SK-N-MC (cell line): Measurements from ENCODE around the gene PYGB.

Experiments used
- DNase-seq: peaks from one replicate; pipeline ENCODE4 v3.0.0-alpha.2; 2011; ENCODE audit warnings: low read depth, low spot score
- H3K27ac ChIP-seq: fragments of 200-600 bp; sonication (generic); 2 replicates; pipeline ENCODE4 v1.5.1; 2016; ENCODE audit warnings: mixed run types
- H3K36me3 ChIP-seq: fragments of 200-600 bp; sonication (generic); 2 replicates; pipeline ENCODE4 v1.6.1; 2017; ENCODE audit warnings: antibody characterized with exemption, low read length, mixed read lengths; ENCODE audit not compliant: insufficient read depth
- H3K4me3 ChIP-seq: fragments of 200-600 bp; sonication (generic); 2 replicates; pipeline ENCODE4 v1.5.1; 2016
- H3K9ac ChIP-seq: fragments of 200-600 bp; sonication (generic); 2 replicates; pipeline ENCODE4 v1.8.0; 2017; ENCODE audit warnings: mixed run types, mixed read lengths; ENCODE audit not compliant: insufficient read length
- H3K9me3 ChIP-seq: fragments of 200-600 bp; sonication (generic); 2 replicates; pipeline ENCODE4 v1.6.1; 2017; ENCODE audit warnings: low read depth, mild to moderate bottlenecking, antibody characterized with exemption, low read length, moderate library complexity, mixed read lengths
- EZH2 ChIP-seq: fragments of 200-600 bp; sonication (generic); IDR thresholded peaks from one replicate; pipeline ENCODE4 v1.6.1; 2017; ENCODE audit warnings: antibody characterized with exemption
- FOXP2 ChIP-seq: optimal IDR thresholded peaks from 2 replicates; pipeline ENCODE3; 2011; ENCODE audit warnings: mild to moderate bottlenecking, moderate library complexity; ENCODE audit not compliant: insufficient read depth; ENCODE audit errors: extremely low read length, control extremely low read depth
- POLR2AphosphoS5 ChIP-seq: IDR thresholded peaks from 2 replicates; pipeline ENCODE4 v1.6.1; 2012; ENCODE audit warnings: mild to moderate bottlenecking, low read depth, low read length, borderline replicate concordance

The PYGB gene

GRCh38 chr20:25247956-25248785 is at the start of gene PYGB:
Gene PYGB (plus strand): TSS chr20:25248085. CDS start chr20:25248179, 94 bp downstream.
- peak within 1 kb of the TSS; percentile 96 for H3K4me3 ChIP-seq
- H3K9me3 ChIP-seq: no peaks in the 10 kb centered on the region
- H3K36me3 ChIP-seq: no peaks in the 10 kb centered on the region
- TF ChIP-seq POLR2AphosphoS5 (peak; percentile 97), EZH2 (no peak)
- H3K9ac ChIP-seq: peak within 1 kb of the TSS; percentile 65
- DNase-seq: no peak
- H3K27ac ChIP-seq: no peak within 1 kb of the TSS

- TF ChIP-seq FOXP2 (no peak), POLR2AphosphoS5 (no peak), EZH2 (no peak)
- DNase-seq: no peak
- H3K36me3 ChIP-seq: peaks cover 7% of the 10 kb centered on the region
- no peaks in the 10 kb centered on the region for H3K9me3 ChIP-seq
- no peak overlapping the region for H3K9ac ChIP-seq
- H3K4me3 ChIP-seq: no peak overlapping the region
- no peak overlapping the region for H3K27ac ChIP-seq
Measured at GRCh38 chr20:25198663-25199383, 49.1 kb upstream of the PYGB start.

- Histone ChIP-seq H3K27ac (no peak overlapping the region), H3K36me3 (peaks cover 7% of the 10 kb centered on the region), H3K9me3 (no peaks in the 10 kb centered on the region), H3K9ac (no peak overlapping the region), H3K4me3 (no peak overlapping the region)
- DNase-seq: no peak
- TF ChIP-seq FOXP2: no peak
- no peak for TF ChIP-seq EZH2
- TF ChIP-seq POLR2AphosphoS5: no peak
Measured at GRCh38 chr20:25199473-25200260, 48.2 kb upstream of the PYGB start.

GRCh38 chr20:25203089-25203488 is 44.8 kb upstream of the PYGB start:
- DNase-seq: no peak
- TF ChIP-seq POLR2AphosphoS5 (no peak), EZH2 (no peak), FOXP2 (no peak)
- Histone ChIP-seq H3K9me3 (no peaks in the 10 kb centered on the region), H3K9ac (no peak overlapping the region), H3K27ac (no peak overlapping the region), H3K4me3 (no peak overlapping the region), H3K36me3 (peaks cover 7% of the 10 kb centered on the region)

GRCh38 chr20:25203871-25204320 is 44.0 kb upstream of the PYGB start:
- DNase-seq: no peak
- TF ChIP-seq POLR2AphosphoS5: no peak
- TF ChIP-seq EZH2: no peak
- TF ChIP-seq FOXP2: no peak
- peaks cover 7% of the 10 kb centered on the region for H3K36me3 ChIP-seq

GRCh38 chr20:25204550-25205276 is 43.2 kb upstream of the PYGB start:
- peaks cover 7% of the 10 kb centered on the region for H3K36me3 ChIP-seq
- H3K27ac ChIP-seq: no peak overlapping the region
- no peak for TF ChIP-seq POLR2AphosphoS5
- TF ChIP-seq EZH2: no peak
- TF ChIP-seq FOXP2: no peak
- no peak overlapping the region for H3K9ac ChIP-seq
- no peaks in the 10 kb centered on the region for H3K9me3 ChIP-seq
- no peak for DNase-seq
- no peak overlapping the region for H3K4me3 ChIP-seq

More at GRCh38 chr20:25203871-25204320, 44.0 kb upstream of the PYGB start:
- Histone ChIP-seq H3K4me3 (no peak overlapping the region), H3K27ac (no peak overlapping the region), H3K9ac (no peak overlapping the region), H3K9me3 (no peaks in the 10 kb centered on the region)

- no peak overlapping the region for H3K27ac ChIP-seq
- DNase-seq: no peak
- peaks cover 7% of the 10 kb centered on the region for H3K36me3 ChIP-seq
- no peaks in the 10 kb centered on the region for H3K9me3 ChIP-seq
- TF ChIP-seq EZH2: no peak
- no peak for TF ChIP-seq FOXP2
- no peak for TF ChIP-seq POLR2AphosphoS5
- H3K9ac ChIP-seq: no peak overlapping the region
- no peak overlapping the region for H3K4me3 ChIP-seq
Measured at GRCh38 chr20:25205277-25206062, 42.4 kb upstream of the PYGB start.
